PC-3 (cell line): Measurements from ENCODE around the gene GLI3. TPM values are rescaled to one million over a fixed set of nuclear protein-coding genes. Genes with fewer than 3 reads are reported as not detected.

Source experiments
- ATAC-seq: fragments of 200-7000 bp; cut with Tn5 transposase; 2 replicates; pipeline ENCODE4 v1.9.1; 2020; ENCODE audit warnings: mild to moderate bottlenecking, moderate library complexity
- BruUV-seq: library from RNA; stranded (reverse); fragments of 400-500 nt; replicated peaks from 2 replicates; lab custom pipeline; 2021; lab: Mats Ljungman, UMichigan
- CTCF ChIA-PET: fragments of 300-600 bp; sonication (Branson Sonifier 250); formaldehyde crosslinking; loops from one replicate; lab custom pipeline; 2022; ENCODE audit warnings: antibody characterized with exemption; lab: Charles Lee
- POLR2A ChIA-PET: fragments of 300-600 bp; sonication (Branson Sonifier 250); formaldehyde crosslinking; loops from one replicate; lab custom pipeline; 2022; ENCODE audit warnings: antibody characterized with exemption; ENCODE audit not compliant: unreplicated experiment; lab: Charles Lee
- DNase-seq: peaks from one replicate; pipeline ENCODE4 v3.0.0-alpha.2; 2015
- H2AFZ ChIP-seq: fragments of 300-600 bp; sonication (generic); 2 replicates; pipeline ENCODE4 v1.6.0; 2016; ENCODE audit warnings: antibody characterized with exemption, low read length
- H3F3A ChIP-seq: fragments of 300-600 bp; sonication (generic); one replicate; pipeline ENCODE4 v1.6.0; 2017; ENCODE audit warnings: antibody characterized with exemption, low read length, control low read depth, mild to moderate bottlenecking; ENCODE audit not compliant: unreplicated experiment
- H3K27ac ChIP-seq: fragments of 300-600 bp; sonication (generic); 2 replicates; pipeline ENCODE4 v1.5.1; 2016; ENCODE audit warnings: mild to moderate bottlenecking, low read length
- H3K27me3 ChIP-seq: fragments of 300-600 bp; sonication (generic); 2 replicates; pipeline ENCODE4 v1.6.1; 2016; ENCODE audit warnings: low read length, mixed read lengths
- H3K36me3 ChIP-seq: fragments of 300-600 bp; sonication (generic); 2 replicates; pipeline ENCODE4 v1.6.1; 2016; ENCODE audit warnings: low read depth, mixed run types, low read length, mixed read lengths
- H3K4me1 ChIP-seq: fragments of 300-600 bp; sonication (generic); 2 replicates; pipeline ENCODE4 v1.5.1; 2016; ENCODE audit warnings: low read length; ENCODE audit not compliant: insufficient read depth
- H3K4me2 ChIP-seq: fragments of 300-600 bp; sonication (generic); 2 replicates; pipeline ENCODE4 v1.6.0; 2016; ENCODE audit warnings: low read length
- H3K4me3 ChIP-seq: fragments of 300-600 bp; sonication (generic); 2 replicates; pipeline ENCODE4 v1.5.1; 2016; ENCODE audit warnings: mild to moderate bottlenecking, low read length, mixed read lengths
- H3K79me2 ChIP-seq: fragments of 300-600 bp; sonication (generic); 2 replicates; pipeline ENCODE4 v1.6.1; 2017; ENCODE audit warnings: low read length, mixed read lengths
- H3K9ac ChIP-seq: fragments of 300-600 bp; sonication (generic); 2 replicates; pipeline ENCODE4 v1.6.0; 2016; ENCODE audit warnings: mild to moderate bottlenecking, low read length
- H3K9me2 ChIP-seq: fragments of 300-600 bp; sonication (generic); replicated peaks from 2 replicates; pipeline ENCODE4 v1.6.1; 2016; ENCODE audit warnings: mixed run types, low read length, mixed read lengths
- H3K9me3 ChIP-seq: fragments of 300-600 bp; sonication (generic); 2 replicates; pipeline ENCODE4 v1.6.1; 2016; ENCODE audit warnings: low read length, mixed read lengths
- H4K20me1 ChIP-seq: fragments of 300-600 bp; sonication (generic); 2 replicates; pipeline ENCODE4 v1.6.1; 2016; ENCODE audit warnings: low read length, mixed read lengths
- CTCF ChIP-seq: fragments of 300-600 bp; sonication (generic); conservative IDR thresholded peaks from 2 replicates; pipeline ENCODE4 v1.5.1; 2017; ENCODE audit warnings: antibody characterized with exemption, low read depth, mild to moderate bottlenecking, low read length
- EZH2 ChIP-seq: fragments of 300-600 bp; sonication (generic); IDR thresholded peaks from one replicate; pipeline ENCODE4 v1.6.1; 2017; ENCODE audit warnings: antibody characterized with exemption, mild to moderate bottlenecking, low read length; ENCODE audit not compliant: unreplicated experiment
- EZH2phosphoT487 ChIP-seq: fragments of 300-600 bp; sonication (generic); IDR thresholded peaks from 2 replicates; pipeline ENCODE4 v1.6.1; 2018; ENCODE audit warnings: mild to moderate bottlenecking, antibody characterized with exemption, low read length, borderline replicate concordance
- intact Hi-C: fragments of 100-400 bp; cut with micrococcal nuclease; formaldehyde crosslinking; loops from 2 replicates; pipeline ENCODE4 v1.9.0; 2023
- total RNA-seq: library from RNA; depleted of rRNA; stranded (reverse); fragments of >200 nt; gene quantifications from 2 replicates; pipeline ENCODE4 v1.2.3, GENCODE V29; 2014

The GLI3 gene
- total RNA-seq, 1 experiment from 2014 or later: 3.5 TPM

- Histone ChIP-seq H3K4me3 (no peak overlapping the region), H3K9me3 (no peaks in the 10 kb centered on the region), H3K36me3 (0 out of 2 replicates have a peak, but pooled peaks cover 2% of the 10 kb centered on the region), H3K27me3 (no peaks in the 10 kb centered on the region), H3K79me2 (peaks cover 32% of the 10 kb centered on the region), H2AFZ (no peak overlapping the region), H3K27ac (no peak overlapping the region), H3K9me2 (no peaks in the 10 kb centered on the region), H3K4me2 (no peak overlapping the region), H3K4me1 (peaks cover 50% of the 10 kb centered on the region), H3K9ac (no peak overlapping the region), H4K20me1 (no peaks in the 10 kb centered on the region), H3F3A (no peaks in the 10 kb centered on the region)
- CTCF ChIA-PET: no interaction called here
- TF ChIP-seq CTCF (no peak), EZH2phosphoT487 (no peak), EZH2 (no peak)
- POLR2A ChIA-PET: no interaction called here
- no TSS peak for BruUV-seq
- no peak for DNase-seq
- intact Hi-C loops: no loop called here
- ATAC-seq: no peak
These were observed 72.1 kb downstream of the GLI3 start for GRCh38 chr7:42164881-42165428.

- Histone ChIP-seq H2AFZ (no peak overlapping the region), H3K4me1 (peaks cover 37% of the 10 kb centered on the region), H3K9me3 (no peaks in the 10 kb centered on the region), H3K27ac (peak overlapping the region; percentile 61; the same call in 1 of the 2 replicates), H3K27me3 (no peaks in the 10 kb centered on the region), H3K9me2 (no peaks in the 10 kb centered on the region), H3K4me3 (no peak overlapping the region), H3K4me2 (peak overlapping the region; percentile 80; the same call in 1 of the 2 replicates), H3K9ac (no peak overlapping the region), H3F3A (no peaks in the 10 kb centered on the region), H4K20me1 (no peaks in the 10 kb centered on the region), H3K79me2 (peaks cover 18% of the 10 kb centered on the region), H3K36me3 (0 out of 2 replicates have a peak, but pooled peaks cover 2% of the 10 kb centered on the region)
- CTCF ChIA-PET: no interaction called here
- no peak for ATAC-seq
- POLR2A ChIA-PET: no interaction called here
- no TSS peak for BruUV-seq
- intact Hi-C loops: no loop called here
- TF ChIP-seq EZH2: no peak
- TF ChIP-seq EZH2phosphoT487: no peak
- TF ChIP-seq CTCF: no peak
- peak; percentile 33 for DNase-seq
These were observed 74.3 kb downstream of the GLI3 start for GRCh38 chr7:42162560-42163325.

GRCh38 chr7:42161719-42162118 lies 75.3 kb downstream of the GLI3 start:
- 0 out of 2 replicates have a peak, but pooled peaks cover 2% of the 10 kb centered on the region for H3K36me3 ChIP-seq
- no peaks in the 10 kb centered on the region for H3K9me2 ChIP-seq
- ChIA-PET CTCF (no interaction called here), POLR2A (no interaction called here)
- no peaks in the 10 kb centered on the region for H3K9me3 ChIP-seq
- H3K27me3 ChIP-seq: no peaks in the 10 kb centered on the region
- peak overlapping the region; percentile 80 for H3K4me2 ChIP-seq
- ATAC-seq (peak; percentile 97), DNase-seq (peak; percentile 80)
- peaks cover 17% of the 10 kb centered on the region; the same call in 1 of the 2 replicates for H3K79me2 ChIP-seq
- no peaks in the 10 kb centered on the region for H4K20me1 ChIP-seq
- peak overlapping the region; percentile 61 for H3K27ac ChIP-seq
- no peaks in the 10 kb centered on the region for H3F3A ChIP-seq
- no peak overlapping the region for H3K9ac ChIP-seq
- peaks cover 27% of the 10 kb centered on the region for H3K4me1 ChIP-seq
- intact Hi-C loops: no loop called here
- no peak overlapping the region for H2AFZ ChIP-seq
- no TSS peak for BruUV-seq
- TF ChIP-seq EZH2phosphoT487 (no peak), CTCF (no peak), EZH2 (no peak)
- peak overlapping the region; percentile 38; the same call in 1 of the 2 replicates for H3K4me3 ChIP-seq
